Measurements from ENCODE around the gene RAB40C.

RAB40C gene

DNA sequence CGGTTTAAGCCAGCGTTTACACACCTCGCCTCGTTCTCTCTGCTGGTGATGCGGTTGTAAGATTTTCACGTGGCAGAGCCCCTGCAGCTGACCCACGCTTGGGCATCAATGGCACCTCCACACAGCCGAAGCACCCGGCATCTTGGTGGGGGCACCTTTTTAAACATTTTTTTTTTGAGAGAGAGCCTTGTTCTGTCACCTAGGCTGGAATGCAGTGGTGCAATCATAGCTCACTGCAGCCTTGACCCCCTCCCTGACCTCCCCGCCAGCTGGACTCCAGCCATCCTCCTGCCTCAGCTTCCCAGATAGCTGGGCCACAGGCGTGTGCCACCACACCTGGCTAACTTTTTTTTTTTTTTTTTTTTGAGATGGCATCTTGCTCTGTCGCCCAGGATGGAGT, 64.2 kb downstream of the RAB40C start:
- H3K9me3 ChIP-seq (replicated peaks; ENCODE audit: insufficient read depth, low read length) = no peaks in the 10 kb centered on the region
- no peak overlapping the region for H3K9ac ChIP-seq (ENCODE audit: low read length)
- no peak for DNase-seq
- no peaks in the 10 kb centered on the region for H4K20me1 ChIP-seq (ENCODE audit: insufficient read depth, low read length)
- TF ChIP-seq, protein P1, sequence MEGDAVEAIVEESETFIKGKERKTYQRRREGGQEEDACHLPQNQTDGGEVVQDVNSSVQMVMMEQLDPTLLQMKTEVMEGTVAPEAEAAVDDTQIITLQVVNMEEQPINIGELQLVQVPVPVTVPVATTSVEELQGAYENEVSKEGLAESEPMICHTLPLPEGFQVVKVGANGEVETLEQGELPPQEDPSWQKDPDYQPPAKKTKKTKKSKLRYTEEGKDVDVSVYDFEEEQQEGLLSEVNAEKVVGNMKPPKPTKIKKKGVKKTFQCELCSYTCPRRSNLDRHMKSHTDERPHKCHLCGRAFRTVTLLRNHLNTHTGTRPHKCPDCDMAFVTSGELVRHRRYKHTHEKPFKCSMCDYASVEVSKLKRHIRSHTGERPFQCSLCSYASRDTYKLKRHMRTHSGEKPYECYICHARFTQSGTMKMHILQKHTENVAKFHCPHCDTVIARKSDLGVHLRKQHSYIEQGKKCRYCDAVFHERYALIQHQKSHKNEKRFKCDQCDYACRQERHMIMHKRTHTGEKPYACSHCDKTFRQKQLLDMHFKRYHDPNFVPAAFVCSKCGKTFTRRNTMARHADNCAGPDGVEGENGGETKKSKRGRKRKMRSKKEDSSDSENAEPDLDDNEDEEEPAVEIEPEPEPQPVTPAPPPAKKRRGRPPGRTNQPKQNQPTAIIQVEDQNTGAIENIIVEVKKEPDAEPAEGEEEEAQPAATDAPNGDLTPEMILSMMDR (IDR thresholded peaks at IDR 0.05; ENCODE audit: low read length) = no peak
- TF ChIP-seq EZH2phosphoT487 (IDR thresholded peaks at IDR 0.05; ENCODE audit: low read length) (no peak), EZH2 (optimal IDR thresholded peaks at IDR 0.05; ENCODE audit: low read depth, low read length) (no peak)
- no peaks in the 10 kb centered on the region; the same call in 1 of the 2 replicates for H3K4me1 ChIP-seq (ENCODE audit: low read length)
- H3K79me2 ChIP-seq (ENCODE audit: low read length) = peaks cover 14% of the 10 kb centered on the region
- no peaks in the 10 kb centered on the region for H3K9me2 ChIP-seq (replicated peaks; ENCODE audit: insufficient read depth, low read length)
- no peaks in the 10 kb centered on the region for H3K27me3 ChIP-seq (replicated peaks; ENCODE audit: insufficient read depth, low read length)
- H2AFZ ChIP-seq (ENCODE audit: low read length) = no peak overlapping the region
- H3K36me3 ChIP-seq (replicated peaks; ENCODE audit: insufficient read depth, low read length) = no peaks in the 10 kb centered on the region
- H3K4me3 ChIP-seq (ENCODE audit: low read length) = no peak overlapping the region
- no peaks in the 10 kb centered on the region for H3F3A ChIP-seq (ENCODE audit: insufficient read depth, low read length)
- H3K4me2 ChIP-seq (ENCODE audit: low read depth, low read length) = no peak overlapping the region
- no peak overlapping the region for H3K27ac ChIP-seq (ENCODE audit: low read length)

DNA sequence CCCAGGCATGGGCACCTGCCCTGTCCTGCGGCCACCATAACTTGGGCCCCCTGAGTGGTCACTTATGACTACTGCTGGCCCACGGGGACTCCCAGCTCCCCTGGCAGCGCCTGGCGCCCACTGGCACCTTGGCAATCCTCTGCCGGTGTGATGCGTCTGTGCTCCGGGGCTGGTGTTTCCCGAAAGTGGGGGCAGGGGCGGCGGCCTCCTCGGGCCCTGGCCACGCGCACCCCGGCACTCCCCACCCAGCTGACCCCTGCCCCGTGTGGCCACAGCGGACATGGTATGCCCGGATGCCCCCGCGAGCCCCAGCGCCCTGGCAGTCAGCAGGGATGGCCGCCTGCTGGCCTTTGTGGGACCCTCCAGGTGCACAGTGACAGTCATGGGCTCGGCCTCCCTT, 67.6 kb downstream of the RAB40C start:
- no peak for DNase-seq
- Histone ChIP-seq H3K36me3 (replicated peaks; ENCODE audit: insufficient read depth, low read length) (no peaks in the 10 kb centered on the region), H3K4me1 (ENCODE audit: low read length) (peaks cover 8% of the 10 kb centered on the region), H4K20me1 (ENCODE audit: insufficient read depth, low read length) (no peaks in the 10 kb centered on the region), H3K9ac (ENCODE audit: low read length) (no peak overlapping the region), H2AFZ (ENCODE audit: low read length) (no peak overlapping the region), H3K9me2 (replicated peaks; ENCODE audit: insufficient read depth, low read length) (no peaks in the 10 kb centered on the region), H3F3A (ENCODE audit: insufficient read depth, low read length) (no peaks in the 10 kb centered on the region), H3K9me3 (replicated peaks; ENCODE audit: insufficient read depth, low read length) (no peaks in the 10 kb centered on the region), H3K4me2 (ENCODE audit: low read depth, low read length) (no peak overlapping the region), H3K27me3 (replicated peaks; ENCODE audit: insufficient read depth, low read length) (no peaks in the 10 kb centered on the region), H3K79me2 (ENCODE audit: low read length) (no peaks in the 10 kb centered on the region), H3K27ac (ENCODE audit: low read length) (no peak overlapping the region), H3K4me3 (ENCODE audit: low read length) (no peak overlapping the region)
- TF ChIP-seq, protein P1 (IDR thresholded peaks at IDR 0.05; ENCODE audit: low read length) = no peak
- TF ChIP-seq EZH2 (optimal IDR thresholded peaks at IDR 0.05; ENCODE audit: low read depth, low read length) (no peak), EZH2phosphoT487 (IDR thresholded peaks at IDR 0.05; ENCODE audit: low read length) (no peak)

DNA sequence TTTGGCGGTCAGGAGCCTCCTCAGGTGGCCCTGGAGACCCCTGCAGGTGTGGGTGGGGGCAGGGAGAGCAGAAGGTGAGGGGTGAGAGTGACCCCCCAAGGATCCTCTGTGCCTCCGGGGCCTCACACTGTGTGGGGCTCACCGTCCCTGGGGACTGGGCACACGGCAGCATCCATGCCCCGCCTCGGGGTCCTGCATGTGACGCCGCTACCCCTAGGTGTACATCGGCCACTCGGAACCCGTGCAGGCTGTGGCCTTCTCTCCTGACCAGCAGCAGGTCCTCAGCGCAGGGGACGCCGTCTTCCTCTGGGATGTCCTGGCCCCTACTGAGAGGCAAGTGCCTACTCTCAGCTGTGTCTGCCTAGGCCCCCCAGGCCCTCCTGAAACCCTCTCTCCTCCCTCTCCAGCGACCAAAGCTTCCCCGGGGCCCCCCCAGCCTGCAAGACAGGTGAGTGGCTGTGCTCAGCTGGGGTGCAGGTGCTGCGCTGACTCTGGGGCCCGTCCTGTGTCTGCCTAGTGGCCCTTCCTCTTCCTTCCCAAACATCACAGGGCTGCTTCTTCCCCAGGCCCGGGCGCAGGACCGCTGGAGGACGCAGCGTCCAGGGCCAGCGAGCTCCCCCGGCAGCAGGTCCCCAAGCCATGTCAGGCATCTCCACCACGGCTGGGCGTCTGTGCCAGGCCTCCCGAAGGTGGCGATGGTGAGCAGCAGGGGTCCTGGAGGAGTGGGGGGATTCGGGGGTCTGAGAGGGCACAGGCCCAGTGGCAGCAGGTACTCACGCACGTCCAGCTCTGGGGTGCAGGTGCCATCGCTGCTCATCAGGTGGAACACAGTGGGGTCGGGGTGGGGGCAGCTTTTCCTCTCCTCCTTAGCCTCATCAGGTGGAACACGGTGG, 69.1 kb downstream of the RAB40C start:
- Histone ChIP-seq H3K36me3 (replicated peaks; ENCODE audit: insufficient read depth, low read length) (no peaks in the 10 kb centered on the region), H3K9ac (ENCODE audit: low read length) (no peak overlapping the region)

More for the DNA sequence above, 69.1 kb downstream of the RAB40C start:
- peaks cover 8% of the 10 kb centered on the region for H3K4me1 ChIP-seq (ENCODE audit: low read length)
- TF ChIP-seq, protein P1 (IDR thresholded peaks at IDR 0.05; ENCODE audit: low read length) = no peak
- TF ChIP-seq EZH2phosphoT487 (IDR thresholded peaks at IDR 0.05; ENCODE audit: low read length) (no peak), EZH2 (optimal IDR thresholded peaks at IDR 0.05; ENCODE audit: low read depth, low read length) (no peak)
- no peak for DNase-seq
- no peaks in the 10 kb centered on the region for H3K27me3 ChIP-seq (replicated peaks; ENCODE audit: insufficient read depth, low read length)
- H3K4me3 ChIP-seq (ENCODE audit: low read length) = no peak overlapping the region
- no peaks in the 10 kb centered on the region for H3K9me2 ChIP-seq (replicated peaks; ENCODE audit: insufficient read depth, low read length)
- no peaks in the 10 kb centered on the region for H4K20me1 ChIP-seq (ENCODE audit: insufficient read depth, low read length)
- H3K79me2 ChIP-seq (ENCODE audit: low read length) = no peaks in the 10 kb centered on the region
- H3F3A ChIP-seq (ENCODE audit: insufficient read depth, low read length) = no peaks in the 10 kb centered on the region
- no peaks in the 10 kb centered on the region for H3K9me3 ChIP-seq (replicated peaks; ENCODE audit: insufficient read depth, low read length)
- H3K27ac ChIP-seq (ENCODE audit: low read length) = no peak overlapping the region
- no peak overlapping the region for H3K4me2 ChIP-seq (ENCODE audit: low read depth, low read length)
- H2AFZ ChIP-seq (ENCODE audit: low read length) = no peak overlapping the region

All from MM.1S (cell line).